Large intestine (tissue), 3 donors: Measurements from ENCODE around the gene RBM48. TPM values are rescaled to one million over a fixed set of nuclear protein-coding genes. Genes with fewer than 3 reads are reported as not detected.

ENCODE experiments used
- DNase-seq, 2 donors: peaks; one replicate each; pipeline versions ENCODE4 v3.0.0 to v3.0.0-alpha.2; 2013
- H3K27ac ChIP-seq: one replicate; pipeline ENCODE4 v1.5.1; 2013; ENCODE audit warnings: low read length
- H3K27me3 ChIP-seq: 2 replicates; pipeline ENCODE4 v1.6.1; 2013; ENCODE audit warnings: low read length; ENCODE audit not compliant: control insufficient read depth, insufficient read depth
- H3K36me3 ChIP-seq: 2 replicates; pipeline ENCODE4 v1.6.1; 2013; ENCODE audit warnings: low read length; ENCODE audit not compliant: control insufficient read depth, insufficient read depth
- H3K4me1 ChIP-seq: one replicate; pipeline ENCODE4 v1.6.1; 2013; ENCODE audit warnings: low read length; ENCODE audit not compliant: control insufficient read depth, insufficient read depth
- H3K4me3 ChIP-seq: one replicate; pipeline ENCODE4 v1.5.1; 2013; ENCODE audit warnings: low read length
- H3K9me3 ChIP-seq: one replicate; pipeline ENCODE4 v1.6.1; 2013; ENCODE audit warnings: mild to moderate bottlenecking, low read depth, low read length, moderate library complexity; ENCODE audit not compliant: control insufficient read depth
- WGBS: methylation state at CpG from one replicate; pipeline ENCODE4 v1.1.5; 2013; ENCODE audit warnings: low lambda C conversion rate; ENCODE audit not compliant: insufficient coverage; 5-methylcytosine and 5-hydroxymethylcytosine counted together
- polyA plus RNA-seq: library from polyadenylated mRNA; unstranded; fragments of 120-200 nt; gene quantifications from one replicate; pipeline ENCODE4 v1.2.1, GENCODE V29; 2013

The RBM48 gene
- polyA plus RNA-seq, 1 donor: 14.3 TPM

DNA sequence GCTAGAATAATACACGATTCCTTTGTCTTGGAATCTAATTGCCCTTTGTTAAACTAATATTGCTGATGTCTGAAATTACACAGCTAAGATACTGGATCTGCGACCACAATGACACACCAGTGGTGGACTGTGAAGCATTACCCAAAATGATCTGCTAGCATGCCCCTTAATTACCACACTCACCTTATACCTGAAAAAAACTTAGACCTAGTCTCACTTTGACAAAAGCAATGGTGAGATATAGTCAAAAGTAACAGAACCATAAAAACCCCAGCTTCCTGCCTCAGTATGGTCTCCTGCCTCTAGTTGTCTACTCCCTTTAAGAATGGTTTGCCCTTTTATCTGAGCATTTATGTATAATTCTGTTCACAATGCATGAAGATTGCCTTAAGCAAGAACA, 30.0 kb upstream of the RBM48 start:
- H3K27ac ChIP-seq: no peak overlapping the region
- no peaks in the 10 kb centered on the region for H3K9me3 ChIP-seq
- 100% methylated on average over 1 of the region's 2 CpGs for WGBS
- H3K4me3 ChIP-seq: no peak overlapping the region
- H3K27me3 ChIP-seq: no peaks in the 10 kb centered on the region
- peaks cover 43% of the 10 kb centered on the region for H3K36me3 ChIP-seq
- H3K4me1 ChIP-seq: no peaks in the 10 kb centered on the region
- DNase-seq: no peak

DNA sequence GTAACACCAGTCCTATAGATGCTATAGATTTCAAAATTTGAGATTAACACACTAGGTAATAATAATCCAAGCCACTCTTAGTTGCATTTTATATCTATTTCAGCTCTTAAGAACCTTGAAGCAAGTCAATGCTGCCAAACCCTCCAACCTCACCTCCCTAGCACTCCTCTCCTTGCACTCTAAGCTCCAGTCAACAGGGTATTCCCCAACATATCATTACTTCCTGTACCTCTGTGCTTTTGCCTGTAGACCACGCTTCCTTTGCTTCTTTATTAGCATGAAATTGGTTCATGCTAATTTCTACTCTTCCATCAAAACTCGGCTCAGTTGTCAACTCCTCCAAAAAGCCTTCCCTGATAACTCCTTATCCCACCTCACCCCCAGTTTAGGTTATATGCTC, 24.8 kb upstream of the RBM48 start:
- 100% methylated on average over 1 of the region's 2 CpGs for WGBS
- Histone ChIP-seq H3K9me3 (no peaks in the 10 kb centered on the region), H3K36me3 (peaks cover 42% of the 10 kb centered on the region), H3K4me1 (no peaks in the 10 kb centered on the region), H3K27me3 (no peaks in the 10 kb centered on the region), H3K27ac (no peak overlapping the region), H3K4me3 (no peak overlapping the region)
- no peak for DNase-seq

DNA sequence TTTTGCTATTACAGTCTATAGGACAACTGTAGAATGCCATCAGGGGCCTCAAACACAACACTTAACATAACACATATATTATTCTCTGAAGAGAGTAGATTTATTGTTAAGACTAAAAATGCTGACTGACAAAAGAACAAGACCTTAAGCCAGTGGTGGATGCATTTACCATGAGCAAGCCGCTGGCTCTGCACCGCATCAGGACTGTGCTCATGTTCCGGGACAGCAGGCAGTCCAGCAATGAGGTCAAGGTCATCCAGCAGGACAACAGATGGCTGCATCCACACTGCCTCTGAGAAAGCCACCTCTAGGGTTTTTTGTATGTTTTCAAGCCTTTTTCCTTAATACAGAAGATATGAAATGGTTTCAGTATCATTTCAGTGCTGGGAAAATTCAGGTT, 24.0 kb upstream of the RBM48 start:
- peaks cover 35% of the 10 kb centered on the region for H3K36me3 ChIP-seq
- H3K4me3 ChIP-seq: no peak overlapping the region
- no peaks in the 10 kb centered on the region for H3K4me1 ChIP-seq
- no CpG with 5 or more reads among the region's 3 CpGs for WGBS
- no peaks in the 10 kb centered on the region for H3K9me3 ChIP-seq
- DNase-seq: no peak
- H3K27me3 ChIP-seq: no peaks in the 10 kb centered on the region
- H3K27ac ChIP-seq: no peak overlapping the region

DNA sequence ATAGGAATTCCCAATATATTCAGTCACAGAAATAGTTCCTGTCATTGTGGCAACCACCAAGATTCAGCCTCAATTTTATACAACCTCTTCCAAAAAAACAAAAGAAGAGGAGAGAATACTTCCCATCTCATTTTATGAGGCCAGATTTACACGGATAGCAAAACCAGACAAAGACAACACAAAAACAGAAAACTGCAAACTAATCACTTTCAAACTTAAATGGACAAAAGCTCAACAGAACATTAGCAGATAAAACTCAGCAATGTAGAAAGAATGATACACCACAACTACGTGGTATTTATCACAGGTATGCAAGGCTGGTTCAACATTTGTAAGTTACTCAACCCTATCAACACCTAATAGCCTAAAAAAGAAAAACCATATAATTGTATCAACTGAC, 22.2 kb upstream of the RBM48 start:
- DNase-seq: no peak
- Histone ChIP-seq H3K36me3 (peaks cover 23% of the 10 kb centered on the region), H3K9me3 (no peaks in the 10 kb centered on the region), H3K4me1 (no peaks in the 10 kb centered on the region), H3K4me3 (no peak overlapping the region), H3K27ac (no peak overlapping the region), H3K27me3 (no peaks in the 10 kb centered on the region)
- no CpG with 5 or more reads among the region's 2 CpGs for WGBS

DNA sequence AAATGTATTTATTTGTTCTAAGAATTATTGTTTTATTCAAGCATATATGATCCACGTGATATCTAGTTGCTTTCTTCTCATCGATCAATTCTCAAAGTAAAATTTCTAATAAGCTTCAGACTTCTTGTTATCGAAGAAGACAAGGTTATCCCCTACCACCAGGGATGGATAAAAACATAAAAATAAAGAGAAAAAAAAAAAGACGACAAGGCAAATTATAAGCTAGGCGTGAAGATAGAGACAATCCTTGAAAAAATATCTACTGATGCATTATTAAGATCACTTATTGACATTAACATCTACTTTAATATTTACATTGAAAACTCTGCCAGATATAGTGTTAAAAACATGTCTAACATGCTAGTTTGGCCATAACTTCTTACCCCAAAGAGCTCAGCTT, 19.6 kb upstream of the RBM48 start:
- Histone ChIP-seq H3K4me3 (no peak overlapping the region), H3K27ac (no peak overlapping the region), H3K27me3 (no peaks in the 10 kb centered on the region), H3K9me3 (no peaks in the 10 kb centered on the region), H3K4me1 (no peaks in the 10 kb centered on the region), H3K36me3 (peaks cover 16% of the 10 kb centered on the region)
- no peak for DNase-seq
- 98% methylated on average over 5 of the region's 5 CpGs for WGBS

DNA sequence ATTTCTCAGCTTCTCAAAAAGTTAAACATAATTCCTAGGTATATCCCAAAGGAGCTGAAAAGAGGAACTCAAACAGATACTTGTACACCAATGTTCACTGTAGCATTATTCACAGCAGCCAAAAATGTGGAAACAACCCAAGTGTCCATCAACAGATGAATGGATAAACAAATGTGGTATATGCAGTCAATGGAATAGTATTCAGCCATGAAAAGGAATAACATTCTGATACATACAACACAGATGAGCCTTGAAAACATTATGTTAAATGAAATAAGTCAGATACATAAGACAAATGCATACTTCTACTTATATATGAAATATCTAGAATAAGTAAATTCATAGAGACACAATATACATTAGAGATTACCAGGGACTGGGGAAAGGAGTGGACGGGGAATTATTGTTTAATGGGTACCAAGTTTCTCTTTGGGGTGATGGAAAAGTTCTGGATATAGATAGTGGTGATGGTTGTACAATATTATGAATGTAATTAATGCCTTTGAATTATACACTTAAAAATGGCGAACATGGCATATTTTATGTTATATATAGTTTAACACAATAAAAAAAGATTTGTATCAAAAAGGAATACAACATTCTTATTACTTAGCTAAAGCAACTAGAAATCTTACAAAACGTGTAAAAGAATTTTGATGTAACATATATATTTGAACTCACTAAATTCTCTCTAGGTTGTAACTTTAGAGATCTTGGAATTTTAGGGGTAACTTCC, 15.3 kb upstream of the RBM48 start:
- Histone ChIP-seq H3K4me1 (no peaks in the 10 kb centered on the region), H3K4me3 (no peak overlapping the region), H3K27me3 (no peaks in the 10 kb centered on the region), H3K27ac (no peak overlapping the region), H3K36me3 (peaks cover 11% of the 10 kb centered on the region), H3K9me3 (no peaks in the 10 kb centered on the region)
- 100% methylated on average over 1 of the region's 3 CpGs for WGBS
- DNase-seq: no peak

DNA sequence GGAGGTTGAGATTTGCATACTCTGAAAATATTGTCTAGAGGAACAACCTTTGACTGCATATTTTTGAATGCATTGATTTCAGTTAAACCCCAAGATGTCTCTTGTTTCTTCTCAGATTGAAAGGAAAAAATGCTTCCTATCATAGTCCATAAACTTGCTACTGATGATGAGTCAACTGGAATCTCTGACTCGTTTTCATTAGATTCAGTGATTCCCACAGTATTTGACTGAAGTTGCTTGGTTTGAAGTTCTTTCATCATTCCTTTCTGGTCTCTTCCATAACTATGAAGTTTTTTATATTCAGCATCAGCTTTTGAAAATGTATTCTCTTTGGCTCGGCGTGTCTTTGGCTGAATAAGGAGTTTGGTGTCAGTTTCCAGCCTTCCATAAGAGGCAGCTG, 11.0 kb upstream of the RBM48 start:
- DNase-seq: no peak
- H3K4me1 ChIP-seq: no peaks in the 10 kb centered on the region
- no peaks in the 10 kb centered on the region for H3K27me3 ChIP-seq
- H3K36me3 ChIP-seq: peaks cover 10% of the 10 kb centered on the region
- no peaks in the 10 kb centered on the region for H3K9me3 ChIP-seq
- H3K27ac ChIP-seq: no peak overlapping the region
- H3K4me3 ChIP-seq: no peak overlapping the region
- 100% methylated on average over 2 of the region's 3 CpGs for WGBS

DNA sequence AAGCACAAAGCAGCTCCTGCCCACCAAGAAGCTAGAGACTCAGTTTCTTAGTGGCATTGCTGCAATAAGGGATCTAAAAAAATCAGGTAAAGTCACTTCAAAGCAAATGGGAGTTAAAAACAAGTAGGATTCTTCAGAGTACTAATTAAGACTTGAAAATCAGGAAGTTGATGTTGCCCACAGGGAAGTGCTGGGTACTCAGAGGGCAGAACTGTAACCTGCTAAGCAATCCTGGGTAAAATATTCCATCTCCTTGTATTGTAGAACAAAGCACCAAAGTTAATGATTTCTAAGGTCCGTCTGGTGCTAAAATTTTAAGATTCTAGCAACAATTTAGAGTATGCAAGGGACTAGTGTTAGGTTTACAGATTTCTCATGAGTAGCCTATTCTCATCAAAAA, 8.6 kb upstream of the RBM48 start:
- Histone ChIP-seq H3K4me1 (no peaks in the 10 kb centered on the region), H3K36me3 (peaks cover 10% of the 10 kb centered on the region), H3K27ac (no peak overlapping the region), H3K9me3 (no peaks in the 10 kb centered on the region), H3K4me3 (no peak overlapping the region), H3K27me3 (no peaks in the 10 kb centered on the region)
- WGBS: no CpG with 5 or more reads among the region's 1 CpG
- DNase-seq: no peak

DNA sequence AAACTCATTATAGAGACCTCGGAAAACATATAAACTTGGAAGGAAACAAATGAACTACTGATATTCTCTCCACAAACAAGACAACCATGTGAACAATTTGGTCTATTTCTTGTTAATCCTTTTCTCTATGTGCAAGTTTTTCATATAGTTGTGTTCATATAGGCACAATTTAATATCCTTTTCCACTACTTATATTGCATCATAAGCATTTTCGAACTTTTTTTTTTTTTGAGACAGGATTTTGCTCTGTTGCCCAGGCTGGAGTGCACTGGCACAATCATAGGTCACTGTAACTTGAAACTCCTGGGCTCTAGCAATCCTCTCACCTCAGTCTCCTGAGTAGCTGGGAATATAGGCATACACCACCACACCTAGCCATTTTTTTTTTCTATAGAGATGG, 5.5 kb upstream of the RBM48 start:
- 83% methylated on average over 1 of the region's 2 CpGs for WGBS

DNA sequence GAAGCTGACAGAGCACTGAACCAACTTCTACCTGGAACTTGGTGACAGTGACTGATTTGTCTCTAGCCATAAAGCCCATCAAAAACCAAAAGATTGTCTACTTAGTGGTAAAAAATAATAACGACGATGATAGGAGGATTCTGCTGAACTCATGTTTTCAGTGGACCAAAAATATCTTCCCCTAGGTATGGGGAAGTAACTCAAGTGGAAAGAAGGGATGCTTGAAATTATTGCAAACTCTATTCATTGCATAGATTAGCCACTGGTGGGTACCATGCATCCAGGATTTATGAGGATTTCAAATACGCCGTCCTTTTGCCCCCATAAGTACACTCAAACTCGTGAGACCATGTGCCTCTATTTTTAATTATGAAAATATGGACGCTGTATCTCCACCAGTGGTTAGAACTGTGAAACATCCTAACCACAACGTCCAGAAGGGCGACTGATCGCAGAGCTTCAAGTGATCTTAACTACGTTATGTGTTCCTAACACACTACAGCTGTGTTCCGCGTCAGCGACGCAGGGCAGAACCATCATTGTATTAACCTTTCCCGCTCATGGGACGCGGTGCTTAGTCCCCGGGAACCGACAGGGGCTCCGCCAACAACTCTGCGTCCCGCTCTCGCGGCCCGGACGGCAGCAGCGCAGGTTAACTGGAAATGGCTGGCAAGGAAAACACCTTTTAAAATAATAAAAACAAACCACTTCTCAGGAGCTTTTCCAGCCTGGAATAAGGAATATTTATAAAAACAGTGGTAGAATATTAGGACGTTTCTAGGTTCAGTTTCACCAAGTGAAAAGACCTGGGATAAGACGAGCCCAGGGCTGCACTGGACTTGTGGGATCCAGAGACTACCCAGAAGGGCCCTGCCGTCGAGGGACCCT, 1.1 kb upstream of the RBM48 start:
- DNase-seq: peak; percentile 44 to 67
- H3K4me3 ChIP-seq: peak overlapping the region; percentile 89
- no peaks in the 10 kb centered on the region for H3K9me3 ChIP-seq
- peaks cover 5% of the 10 kb centered on the region for H3K4me1 ChIP-seq
- peaks cover 17% of the 10 kb centered on the region for H3K36me3 ChIP-seq
- H3K27ac ChIP-seq: peak overlapping the region; percentile 89
- no peaks in the 10 kb centered on the region for H3K27me3 ChIP-seq
- 2% methylated on average over 14 of the region's 31 CpGs for WGBS

More for the DNA sequence above, 5.5 kb upstream of the RBM48 start:
- Histone ChIP-seq H3K36me3 (peaks cover 4% of the 10 kb centered on the region), H3K4me3 (no peak overlapping the region), H3K4me1 (peaks cover 5% of the 10 kb centered on the region), H3K9me3 (no peaks in the 10 kb centered on the region), H3K27ac (no peak overlapping the region), H3K27me3 (no peaks in the 10 kb centered on the region)
- no peak for DNase-seq
